Heart left ventricle (tissue), 16 donors: Measurements from ENCODE around the gene SMCHD1. TPM values are rescaled to one million over a fixed set of nuclear protein-coding genes. Genes with fewer than 3 reads are reported as not detected.
"Not testable (repeated sequence)": the region's sequence is repeated elsewhere in the genome, so short reads cannot be mapped to it uniquely, and the experiment has no call there.

Experiments used
- ATAC-seq, 4 donors: fragments of 200-7000 bp; cut with Tn5 transposase; one replicate each; pipeline ENCODE4 v1.9.1; 2020 to 2022; ENCODE audit warnings: moderate library complexity in 4 of 4, mild to moderate bottlenecking in 3 of 4, moderate number of reproducible peaks in 1 of 4
- DNase-seq, 5 donors: peaks; one replicate each; pipeline ENCODE4 v3.0.0-alpha.2; 2020
- H3K27ac ChIP-seq, 12 donors: fragments of 200-600 bp; sonication (generic) in 4 of 12; one replicate each; pipeline versions ENCODE4 v1.5.0 to v1.8.0; 2016 to 2022; ENCODE audit warnings: mild to moderate bottlenecking in 2 of 12
- H3K27me3 ChIP-seq, 9 donors: fragments of 200-600 bp; sonication (generic) in 2 of 9; one replicate each; pipeline versions ENCODE4 v1.5.1 to v1.8.0; 2016 to 2022; ENCODE audit warnings: mild to moderate bottlenecking in 3 of 9
- H3K36me3 ChIP-seq, 9 donors: fragments of 200-600 bp; sonication (generic) in 2 of 9; one replicate each; pipeline versions ENCODE4 v1.5.0 to v1.8.0; 2018 to 2022; ENCODE audit warnings: mild to moderate bottlenecking in 2 of 9
- H3K4me1 ChIP-seq, 12 donors: fragments of 200-600 bp; sonication (generic) in 4 of 12; one replicate each; pipeline versions ENCODE4 v1.5.0 to v1.8.0; 2016 to 2022; ENCODE audit warnings: mild to moderate bottlenecking in 3 of 12
- H3K4me3 ChIP-seq, 12 donors: fragments of 200-600 bp; sonication (generic) in 4 of 12; one replicate each; pipeline versions ENCODE4 v1.5.0 to v1.8.0; 2017 to 2022; ENCODE audit warnings: mild to moderate bottlenecking in 9 of 12, moderate library complexity in 4 of 12
- H3K9me3 ChIP-seq, 12 donors: fragments of 200-600 bp; sonication (generic) in 4 of 12; one replicate each; pipeline versions ENCODE4 v1.5.0 to v1.8.0; 2016 to 2022; ENCODE audit warnings: mild to moderate bottlenecking in 1 of 12
- POLR2A ChIP-seq, 2 donors: fragments of 450-650 bp; IDR thresholded peaks; one replicate each; pipeline ENCODE4 v1.6.1; 2017; ENCODE audit warnings: antibody characterized with exemption in 2 of 2, mild to moderate bottlenecking in 2 of 2, moderate library complexity in 2 of 2
- WGBS, 4 donors: extraction: QIAGEN DNeasy Blood & Tissue Kit in 2 of 4; methylation state at CpG; one replicate each; pipeline versions ENCODE4 v1.1.5 to v1.1.7; 2013 to 2018; 5-methylcytosine and 5-hydroxymethylcytosine counted together
- intact Hi-C, 10 donors: fragments of 100-400 bp; cut with DNase I; formaldehyde crosslinking; loops; one replicate each; pipeline versions ENCODE4 v1.11.1 to v1.14.2; 2022
- polyA plus RNA-seq, 2 donors: library from polyadenylated mRNA; stranded (reverse); fragments of 200-250 nt; gene quantifications; one replicate each; pipeline ENCODE4 v1.2.3, GENCODE V29; 2013
- total RNA-seq, 9 donors: library from RNA; depleted of rRNA in 2 of 9; stranded (reverse); fragments of >200 nt in 2 of 9; fragmentation: NEBNext Ultra II Directional in 3 of 9; extraction: Animal tissue kit (Norgen Biotek cat#: 25700) in 3 of 9; gene quantifications; one replicate each; pipeline versions ENCODE4 v1.1.0 to v1.2.4, GENCODE V29; 2016 to 2023
- TF ChIP-seq, protein P1 (sequence below), 12 donors: fragments of 200-600 bp; sonication (generic) in 4 of 12; IDR thresholded peaks; one replicate each; pipeline versions ENCODE4 v1.5.0 to v1.8.0; 2018 to 2022; ENCODE audit warnings: antibody characterized with exemption in 12 of 12, mild to moderate bottlenecking in 5 of 12
- donor health status: ischemic (EF 13 %, LVEDD 7.1; RV severe dilation, severe dysfunction).
- donor health status: healthy with polysubstance abuse.
- donor health status: DM: no; HTN: yes; CAD: no.
- donor health status: DM: no; HTN: no; CAD: no.
- donor health status: ischemic (EF 25% LVEDD 6.9; RV normal size, moderate dysfunction).
- donor health status: ischemic (EF 25% LVEDD 5.7; RV mildly dilated, moderate dysfunction).
- donor health status: healthy.
- donor health status: DM: yes; HTN: yes; CAD: no.
- donor health status: ischemic (EF 35%, LVEDD 5.7; RV mildly dilated, moderate dysfunction).
- donor health status: nonischemic (EF 11% LVEDD 7.7; RV severe dilation, severe dysfunction).
- donor health status: DM: yes; HTN: yes; CAD: no.
- donor health status: PGD.
- donor health status: ischemic (EF 29% LVEDD 5.4; RV normal size, mild dysfunction).
- donor health status: nonischemic (EF 23%, LVEDD 6.1; RV moderate dilation, normal function).

Gene SMCHD1
- total and polyA plus RNA-seq, 11 donors = 5.7 to 45.9 (median 28.6) TPM

GRCh38 chr18:2799369-2799768 is 143.8 kb downstream of the SMCHD1 start:
- H3K27ac ChIP-seq = no peak overlapping the region
- no peaks in the 10 kb centered on the region for H3K9me3 ChIP-seq
- no peak overlapping the region for H3K4me3 ChIP-seq
- H3K27me3 ChIP-seq = no peaks in the 10 kb centered on the region
- no peak for DNase-seq
- intact Hi-C loops = loop anchor here in 1 of 10 donors (10.0 kb wide), 1 partner anchor 75 kb away; no protein-coding TSS in a partner anchor
- WGBS, 4 donors = 71 to 99% (median 74%) methylated on average over 2 of the region's 2 CpGs
- peaks cover 0 to 99% (median 80%) of the 10 kb centered on the region in 9 donors for H3K36me3 ChIP-seq
- H3K4me1 ChIP-seq = no peaks in the 10 kb centered on the region
- no peak for TF ChIP-seq POLR2A (IDR thresholded peaks at IDR 0.05)
- TF ChIP-seq, protein P1, sequence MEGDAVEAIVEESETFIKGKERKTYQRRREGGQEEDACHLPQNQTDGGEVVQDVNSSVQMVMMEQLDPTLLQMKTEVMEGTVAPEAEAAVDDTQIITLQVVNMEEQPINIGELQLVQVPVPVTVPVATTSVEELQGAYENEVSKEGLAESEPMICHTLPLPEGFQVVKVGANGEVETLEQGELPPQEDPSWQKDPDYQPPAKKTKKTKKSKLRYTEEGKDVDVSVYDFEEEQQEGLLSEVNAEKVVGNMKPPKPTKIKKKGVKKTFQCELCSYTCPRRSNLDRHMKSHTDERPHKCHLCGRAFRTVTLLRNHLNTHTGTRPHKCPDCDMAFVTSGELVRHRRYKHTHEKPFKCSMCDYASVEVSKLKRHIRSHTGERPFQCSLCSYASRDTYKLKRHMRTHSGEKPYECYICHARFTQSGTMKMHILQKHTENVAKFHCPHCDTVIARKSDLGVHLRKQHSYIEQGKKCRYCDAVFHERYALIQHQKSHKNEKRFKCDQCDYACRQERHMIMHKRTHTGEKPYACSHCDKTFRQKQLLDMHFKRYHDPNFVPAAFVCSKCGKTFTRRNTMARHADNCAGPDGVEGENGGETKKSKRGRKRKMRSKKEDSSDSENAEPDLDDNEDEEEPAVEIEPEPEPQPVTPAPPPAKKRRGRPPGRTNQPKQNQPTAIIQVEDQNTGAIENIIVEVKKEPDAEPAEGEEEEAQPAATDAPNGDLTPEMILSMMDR (IDR thresholded peaks at IDR 0.05) = no peak
- ATAC-seq = no peak

DNA sequence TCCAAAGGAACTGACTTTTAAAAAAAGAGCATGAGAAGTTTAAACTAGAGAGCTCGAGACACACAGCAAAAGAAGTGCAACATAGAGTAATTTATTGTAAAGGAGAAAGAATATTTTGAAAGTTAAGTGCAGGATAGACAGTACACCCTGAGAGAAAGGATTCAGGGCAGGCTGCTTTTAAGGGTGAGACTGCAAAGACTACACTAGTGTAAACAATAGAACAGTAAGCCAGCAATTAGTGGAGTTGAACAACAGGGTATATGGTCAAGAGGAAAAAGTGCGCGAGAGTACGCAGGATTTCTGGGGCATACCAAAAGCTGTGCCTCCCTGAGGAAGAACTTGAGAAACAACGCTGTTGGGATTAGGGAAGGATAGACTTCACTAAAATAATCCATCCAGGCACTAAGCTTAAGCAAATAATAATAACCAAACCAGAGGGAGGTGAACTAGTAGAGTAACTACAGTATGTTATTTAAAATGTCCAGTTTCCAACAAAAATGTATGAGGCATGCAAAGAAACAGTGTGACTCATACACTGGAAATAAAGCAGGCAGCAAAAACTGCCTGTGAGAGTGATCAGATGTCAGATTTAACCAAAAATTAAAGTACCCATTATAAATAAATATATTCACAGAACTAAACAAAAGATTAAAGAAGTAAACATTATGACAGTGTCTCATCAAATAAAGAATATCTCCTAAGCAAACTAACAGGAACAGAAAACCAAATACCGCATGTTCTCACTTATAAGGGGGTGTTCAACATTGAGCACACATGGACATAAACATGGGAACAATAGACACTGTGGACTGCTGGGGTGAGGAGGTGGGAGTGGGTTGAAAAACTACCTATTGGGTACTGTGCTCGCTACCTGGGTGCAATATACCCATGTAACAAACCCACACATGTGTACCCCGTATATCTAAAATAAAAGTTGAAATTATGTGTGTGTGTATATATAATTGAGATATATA is 150.7 kb downstream of the SMCHD1 start:
- peaks cover 0 to 44% (median 27%) of the 10 kb centered on the region in 9 donors for H3K36me3 ChIP-seq
- no peaks in the 10 kb centered on the region for H3K4me1 ChIP-seq
- no peak overlapping the region for H3K27ac ChIP-seq
- WGBS, 4 donors = 97% methylated on average over 8 of the region's 8 CpGs
- ATAC-seq (no peak), DNase-seq (no peak)
- TF ChIP-seq POLR2A (IDR thresholded peaks at IDR 0.05) = no peak
- TF ChIP-seq, protein P1 (IDR thresholded peaks at IDR 0.05) = no peak
- peaks cover 0 to 13% (median under 1%) of the 10 kb centered on the region in 12 donors for H3K9me3 ChIP-seq
- intact Hi-C loops = no loop called here
- no peaks in the 10 kb centered on the region for H3K27me3 ChIP-seq
- H3K4me3 ChIP-seq = no peak overlapping the region

DNA sequence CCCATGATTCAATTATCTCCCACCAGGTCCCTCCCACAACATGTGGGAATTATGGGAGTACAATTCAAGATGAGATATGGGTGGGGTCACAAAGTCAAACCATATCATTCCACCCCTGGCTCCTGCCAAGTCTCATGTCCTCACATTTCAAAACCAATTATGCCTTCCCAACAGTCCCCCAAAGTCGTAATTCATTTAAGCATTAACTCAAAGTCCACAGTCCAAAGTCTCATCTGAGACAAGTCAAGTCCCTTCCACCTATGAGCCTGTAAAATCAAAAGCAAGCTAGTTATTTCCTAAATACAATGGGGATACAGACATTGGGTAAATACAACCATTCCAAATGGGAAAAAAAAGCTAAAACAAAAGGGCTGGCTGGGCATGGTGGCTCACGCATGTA is 153.1 kb downstream of the SMCHD1 start:
- H3K27me3 ChIP-seq, H3K4me1 ChIP-seq, ATAC-seq, intact Hi-C loops, DNase-seq, H3K4me3 ChIP-seq, H3K27ac ChIP-seq: not testable (repeated sequence)
- 84 to 91% (median 87%) methylated on average over 2 of the region's 2 CpGs for WGBS, 4 donors
- peaks cover 0 to 26% (median 8%) of the 10 kb centered on the region in 12 donors for H3K9me3 ChIP-seq
- H3K36me3 ChIP-seq = peaks cover 0 to 21% (median 12%) of the 10 kb centered on the region in 9 donors

GRCh38 chr18:2809666-2810183 is 154.2 kb downstream of the SMCHD1 start:
- H3K4me1 ChIP-seq, intact Hi-C loops, DNase-seq, H3K27ac ChIP-seq, ATAC-seq, H3K4me3 ChIP-seq, H3K27me3 ChIP-seq: not testable (repeated sequence)
- Histone ChIP-seq H3K36me3 (peaks cover 0 to 12% (median 6%) of the 10 kb centered on the region in 9 donors), H3K9me3 (peaks cover 0 to 34% (median 9%) of the 10 kb centered on the region in 12 donors)
- WGBS, 4 donors = 81 to 94% (median 90%) methylated on average over 6 of the region's 6 CpGs

GRCh38 chr18:2811416-2811815 is 155.9 kb downstream of the SMCHD1 start:
- Histone ChIP-seq H3K4me3 (no peak overlapping the region), H3K4me1 (no peaks in the 10 kb centered on the region), H3K27ac (no peak overlapping the region), H3K9me3 (peaks cover 0 to 45% (median 12%) of the 10 kb centered on the region in 12 donors), H3K27me3 (no peaks in the 10 kb centered on the region), H3K36me3 (no peaks in the 10 kb centered on the region)
- intact Hi-C loops = no loop called here
- DNase-seq = no peak
- 93 to 100% (median 99%) methylated on average over 1 of the region's 1 CpG for WGBS, 4 donors
- TF ChIP-seq, protein P1 (IDR thresholded peaks at IDR 0.05) = no peak
- no peak for TF ChIP-seq POLR2A (IDR thresholded peaks at IDR 0.05)
- no peak for ATAC-seq
